Fibroblast of lung (primary cell): Measurements from ENCODE around the gene EYA2.

Experiments
- CTCF ChIP-seq, 2 donors: IDR thresholded peaks in 1 of 2; conservative IDR thresholded peaks in 1 of 2; 1 replicate in 1 of 2; 2 replicates in 1 of 2; pipeline ENCODE4 v1.5.1; 2011 to 2012; ENCODE audit warnings: low read length in 2 of 2, control low read depth in 1 of 2, inconsistent platforms in 1 of 2, low read depth in 1 of 2, mild to moderate bottlenecking in 1 of 2
- EZH2 ChIP-seq: IDR thresholded peaks from 2 replicates; pipeline ENCODE4 v1.5.1; 2012; ENCODE audit warnings: low read length, control low read depth, mild to moderate bottlenecking; ENCODE audit errors: missing control alignments

- TF ChIP-seq CTCF (conservative IDR thresholded peaks at IDR 0.05 in 1 of 2, IDR thresholded peaks at IDR 0.05 in 1 of 2; ENCODE audit: low read depth in 1 of 2, low read length in 2 of 2) (no peak), EZH2 (no peak)
Measured at GRCh38 chr20:47183367-47183766, 288.7 kb downstream of the EYA2 start.
